HPDE6-E6E7 (cell line): ENCODE data around the gene SEPTIN5.

ENCODE experiments used
- DNase-seq: peaks from one replicate; pipeline ENCODE4 v3.0.0; 2011; ENCODE audit warnings: missing footprints; ENCODE audit errors: extremely low spot score

SEPTIN5 gene

DNA sequence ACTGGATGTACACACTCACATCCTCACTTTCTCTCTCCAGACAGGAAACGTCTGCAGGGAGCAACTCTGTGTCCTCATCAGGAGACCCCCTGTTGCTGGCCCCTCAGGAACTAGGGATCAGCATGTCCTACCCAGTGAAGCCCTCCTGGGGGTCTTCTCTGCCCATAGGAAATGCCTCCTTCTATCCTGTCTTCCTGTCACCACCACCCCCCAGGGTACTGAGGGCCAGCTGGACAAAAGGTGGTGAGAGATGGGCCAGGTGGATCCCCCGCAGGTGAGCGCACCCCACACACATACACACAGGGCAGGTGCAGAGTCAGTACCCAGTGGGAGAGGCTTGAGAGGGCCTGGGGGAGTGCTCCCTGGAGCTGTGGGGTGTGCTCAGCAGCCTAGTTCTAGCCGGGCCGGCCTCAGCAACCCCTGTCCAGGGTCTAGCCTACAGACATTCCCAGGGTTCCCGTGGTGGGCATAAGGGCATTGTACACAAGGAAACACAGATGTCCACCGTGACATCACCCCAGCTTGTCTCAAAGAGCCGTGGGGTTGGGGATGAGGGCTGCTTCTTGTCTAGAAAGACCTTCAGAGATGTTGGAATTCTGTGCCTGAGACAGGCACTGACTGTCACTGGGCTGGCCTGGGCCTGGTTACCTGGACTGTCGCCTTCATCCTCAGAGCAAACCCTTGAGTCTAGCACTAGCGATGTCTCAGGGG is 18.3 kb downstream of the SEPTIN5 start:
- DNase-seq, result no peak

- no peak for DNase-seq
Measured at GRCh38 chr22:19733755-19734154, 19.5 kb downstream of the SEPTIN5 start.

GRCh38 chr22:19734163-19734562 is 19.9 kb downstream of the SEPTIN5 start:
- no peak for DNase-seq

GRCh38 chr22:19734837-19735382 is 20.6 kb downstream of the SEPTIN5 start:
- DNase-seq, result no peak

DNA sequence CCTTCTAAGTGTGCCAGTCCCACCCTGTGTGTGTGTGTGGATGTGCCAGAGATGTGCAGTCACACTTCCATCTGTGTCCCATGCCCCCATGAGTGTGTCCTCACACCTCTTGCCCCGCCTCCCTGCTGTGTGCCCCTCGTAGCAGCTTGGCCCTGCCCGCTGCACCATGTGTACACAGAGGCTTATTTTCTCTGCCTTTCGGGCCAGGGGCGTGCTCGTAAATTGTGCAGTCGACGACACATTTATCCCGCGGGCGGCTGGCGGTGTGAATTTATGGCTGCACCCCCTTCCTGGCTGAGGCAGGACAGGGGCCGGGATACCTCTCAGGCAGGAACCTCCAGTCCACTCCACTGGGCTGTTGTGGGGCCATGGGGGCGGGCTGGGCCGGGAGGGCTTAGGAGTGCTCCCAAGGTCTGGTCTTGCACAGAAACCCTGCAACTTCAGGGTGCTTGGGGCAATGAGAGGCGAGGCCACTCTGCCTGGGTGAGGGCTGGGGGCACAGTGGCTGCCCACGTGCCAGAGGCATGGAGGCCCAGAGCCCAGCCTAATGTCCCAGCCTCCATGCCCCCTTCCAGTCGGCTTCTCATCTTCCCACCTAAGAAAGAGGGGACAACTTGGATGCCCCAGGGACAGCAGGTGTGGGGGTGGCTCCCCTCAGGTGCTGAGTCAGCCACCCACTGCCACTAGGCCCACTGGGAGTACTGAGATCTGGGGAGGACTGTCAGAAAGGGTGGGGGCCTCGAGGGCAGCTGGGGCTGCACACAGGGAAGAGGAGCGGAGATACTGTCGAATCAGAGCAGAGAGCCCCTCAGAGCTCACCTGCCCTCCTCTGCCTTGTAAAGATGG is 21.6 kb downstream of the SEPTIN5 start:
- no peak for DNase-seq

DNA sequence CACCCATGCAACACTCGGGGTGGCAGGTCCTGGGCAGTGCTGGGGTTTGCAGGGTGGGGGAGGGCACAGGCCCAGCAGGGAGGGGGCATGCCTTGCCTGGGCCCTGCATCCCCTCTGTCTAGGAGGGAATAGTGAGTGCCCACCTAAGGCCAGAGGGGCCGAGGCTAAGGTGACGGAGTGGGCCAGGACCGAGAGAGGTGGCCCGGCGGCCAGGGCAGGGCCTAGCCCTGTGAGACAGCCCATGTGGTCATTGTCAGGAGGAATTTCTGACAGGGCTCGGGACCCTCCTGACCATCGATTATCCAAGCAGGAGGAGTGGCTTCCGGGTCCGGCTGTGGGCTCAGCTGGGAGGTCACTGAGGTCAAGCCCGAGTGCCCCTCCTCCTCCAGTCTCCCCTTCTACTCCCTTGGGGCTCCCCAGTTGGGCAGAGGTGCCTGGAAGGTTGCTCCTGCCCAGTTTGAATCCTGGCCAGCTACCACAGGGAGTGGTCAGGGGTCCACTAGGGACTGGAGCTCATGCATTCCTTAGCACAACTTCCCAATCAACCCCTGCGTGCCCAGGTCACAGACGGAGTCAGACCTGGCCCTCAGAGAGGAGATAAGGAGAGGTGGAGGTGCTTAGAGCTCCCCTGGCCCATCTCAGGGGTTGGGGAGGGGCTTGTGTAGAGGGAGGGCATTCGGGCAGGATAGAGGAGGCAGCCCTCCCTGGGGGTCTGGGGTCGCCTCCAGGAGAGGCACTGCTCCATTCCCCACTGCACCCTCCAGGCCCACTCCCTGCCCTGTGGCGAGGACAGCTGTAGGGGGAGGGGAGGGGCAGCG is 23.8 kb downstream of the SEPTIN5 start:
- DNase-seq, result no peak

GRCh38 chr22:19738664-19739447 is 24.6 kb downstream of the SEPTIN5 start:
- no peak for DNase-seq

DNA sequence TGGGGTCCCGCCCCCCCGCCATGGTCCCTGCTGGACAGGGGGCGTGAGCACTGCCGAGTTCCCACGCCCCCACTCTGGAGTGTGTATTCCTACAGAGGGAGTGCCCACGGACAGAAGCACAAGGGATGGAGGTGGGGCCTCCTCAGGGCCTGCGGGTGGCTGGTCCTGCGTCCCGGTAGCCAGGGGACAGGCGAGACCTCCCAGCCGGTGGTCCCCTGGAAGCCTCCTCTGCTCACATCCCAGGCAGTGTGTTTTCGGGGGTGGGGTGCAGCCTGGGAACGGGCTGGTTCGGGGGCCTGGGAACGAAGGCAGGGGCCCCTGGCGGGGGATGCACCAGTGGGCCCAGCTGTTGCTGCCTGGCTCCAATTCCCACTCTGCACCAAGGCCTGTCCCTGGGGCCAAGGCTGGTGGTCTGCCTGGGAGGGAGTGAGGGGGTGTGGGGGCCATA is 25.2 kb downstream of the SEPTIN5 start:
- DNase-seq, result no peak

- DNase-seq, result no peak
Measured at GRCh38 chr22:19739911-19740449, 25.7 kb downstream of the SEPTIN5 start.

DNA sequence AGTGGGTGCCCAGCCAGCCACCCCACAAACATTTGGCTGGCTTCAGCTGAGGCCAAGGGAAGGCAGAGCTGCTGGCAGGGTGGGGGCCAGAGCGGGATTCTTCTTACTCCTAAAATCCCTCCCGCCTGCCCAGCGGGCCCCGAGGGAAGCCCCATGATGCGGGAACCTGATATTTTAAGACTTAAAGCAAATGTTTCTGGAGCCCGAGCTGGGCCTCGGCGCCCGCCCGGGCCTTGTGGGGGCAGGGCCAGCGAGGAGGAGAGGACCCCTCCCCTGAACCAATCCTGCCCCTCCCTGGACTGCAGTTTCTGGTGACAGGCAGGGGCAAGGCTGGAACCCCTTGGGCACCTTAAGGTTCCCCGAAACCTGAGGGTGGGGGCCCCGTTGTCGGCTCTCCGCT is 26.3 kb downstream of the SEPTIN5 start:
- no peak for DNase-seq

- no peak for DNase-seq
Measured at GRCh38 chr22:19741053-19741452, 26.8 kb downstream of the SEPTIN5 start.

GRCh38 chr22:19742160-19743066 is 28.1 kb downstream of the SEPTIN5 start:
- DNase-seq, result no peak

GRCh38 chr22:19743081-19743480 is 28.8 kb downstream of the SEPTIN5 start:
- no peak for DNase-seq

- DNase-seq, result no peak
Measured at GRCh38 chr22:19743651-19744050, 29.3 kb downstream of the SEPTIN5 start.

DNA sequence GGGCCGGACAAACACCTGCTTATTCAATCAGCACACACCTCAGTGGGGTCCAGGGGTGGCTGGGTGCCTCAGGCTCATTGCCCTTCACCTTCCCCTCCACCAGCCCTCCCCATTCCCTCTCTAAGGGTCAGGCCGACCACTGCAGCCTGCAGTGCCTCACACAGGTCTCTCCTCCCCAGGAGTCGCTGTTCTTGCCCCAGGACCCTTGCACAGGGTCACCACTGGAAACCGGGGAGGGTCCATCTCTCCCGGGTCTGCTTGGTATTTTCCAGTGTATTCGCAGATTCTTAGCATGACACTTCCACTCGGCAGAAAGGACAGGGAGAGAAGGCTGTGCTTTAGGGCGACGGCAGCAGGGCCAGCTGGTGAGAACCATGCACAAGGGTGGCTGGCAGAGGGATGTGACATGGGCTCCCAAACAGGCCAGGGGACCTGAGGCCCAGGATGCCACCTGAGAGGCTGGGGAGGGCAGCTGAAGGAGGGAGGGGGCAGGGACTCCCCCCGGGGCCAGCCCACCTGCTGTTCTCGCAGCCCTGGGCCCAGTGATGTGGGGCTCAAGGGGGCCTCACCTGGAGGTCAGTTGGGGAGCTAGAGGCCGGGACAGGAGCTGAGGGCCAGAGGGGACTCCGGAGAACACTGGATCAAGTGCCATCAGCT is 30.2 kb downstream of the SEPTIN5 start:
- no peak for DNase-seq

DNA sequence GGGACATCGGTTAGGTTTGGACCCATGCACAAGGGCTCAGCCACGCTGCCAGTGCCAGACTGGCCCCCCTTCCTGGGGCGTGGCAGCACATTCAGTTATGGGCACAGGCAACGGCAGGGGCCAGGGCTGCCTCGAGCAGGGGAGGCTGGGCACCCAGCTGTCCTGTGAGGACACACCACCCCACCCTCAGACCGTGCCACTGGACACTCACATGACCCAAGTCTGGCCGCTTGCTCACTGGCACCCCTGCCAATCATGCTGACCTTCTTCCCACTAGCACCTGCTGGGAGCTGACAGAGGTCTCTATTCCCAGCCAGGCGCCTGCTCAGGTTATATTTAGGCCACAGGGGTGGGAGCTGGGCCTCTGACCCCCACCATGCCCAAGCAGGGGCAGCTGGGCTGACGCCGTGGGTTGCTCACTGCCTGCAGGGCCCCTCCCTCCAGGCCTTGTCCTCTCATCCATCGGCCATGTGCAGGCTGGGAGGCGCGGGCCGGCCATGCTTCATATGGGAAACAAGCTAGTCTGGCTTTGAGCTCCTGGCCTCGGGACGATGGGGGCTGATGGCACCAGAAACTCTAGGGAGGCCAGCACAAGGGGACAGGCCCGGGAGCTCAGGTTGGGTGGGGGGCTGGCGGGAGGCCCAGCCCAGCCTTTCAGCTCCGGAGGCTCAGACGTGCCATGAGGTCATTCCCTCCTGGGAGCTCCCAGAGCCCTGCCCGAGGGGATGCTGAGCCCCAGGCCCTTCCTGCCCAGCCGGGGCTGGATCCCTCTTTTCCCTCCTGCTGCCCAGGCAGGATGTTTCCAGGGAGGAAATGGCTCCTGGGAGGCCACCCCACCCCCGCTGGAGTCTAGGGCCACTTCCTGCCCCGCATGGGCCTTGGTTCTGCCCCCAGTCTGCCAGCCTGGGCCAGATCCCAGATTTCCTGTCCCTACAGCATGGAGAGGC is 31.1 kb downstream of the SEPTIN5 start:
- DNase-seq, result no peak

DNA sequence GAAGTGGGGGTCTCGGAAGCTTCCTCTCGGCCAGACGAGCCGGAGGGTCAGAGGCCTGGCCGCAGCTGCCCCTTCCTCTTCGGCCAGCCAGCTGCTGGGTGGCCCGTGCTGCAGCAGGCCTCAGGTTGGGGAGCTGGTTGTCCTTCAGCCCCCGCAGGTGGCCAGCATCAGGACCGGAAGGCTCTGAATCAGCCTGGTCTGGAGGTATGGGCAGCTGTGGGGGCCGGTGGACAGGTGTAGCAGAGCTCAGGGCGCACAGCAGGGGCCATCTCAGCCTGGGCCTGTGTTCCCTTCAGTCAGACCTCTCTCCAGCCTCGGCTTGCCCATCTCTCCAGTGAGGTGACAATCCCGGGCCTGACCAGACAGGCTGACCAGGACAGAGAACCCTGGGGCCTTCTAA is 32.4 kb downstream of the SEPTIN5 start:
- no peak for DNase-seq

DNA sequence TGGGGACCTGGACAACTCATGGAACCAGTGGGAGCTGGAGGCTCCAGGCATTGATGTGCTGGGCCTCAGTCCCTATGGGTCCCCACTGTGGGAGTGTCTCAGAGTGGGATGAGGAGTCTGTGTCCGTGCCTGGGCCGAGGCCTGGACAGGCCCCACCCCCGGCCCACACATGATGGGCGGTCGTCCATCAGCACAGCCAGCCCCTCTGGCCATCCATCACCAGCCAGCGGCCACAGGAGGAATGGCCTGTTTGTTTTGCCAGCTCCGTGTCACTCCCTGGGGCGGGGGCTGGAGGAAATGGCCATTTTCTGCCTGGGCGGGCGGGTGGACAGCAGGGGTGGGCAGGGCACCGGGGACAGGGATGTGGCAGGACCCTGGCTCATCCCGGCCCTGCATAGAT is 33.2 kb downstream of the SEPTIN5 start:
- no peak for DNase-seq
